ENCODE results near the gene PTPRG. TPM values are rescaled to one million over a fixed set of nuclear protein-coding genes. Genes with fewer than 3 reads are reported as not detected.

PTPRG gene
- total RNA-seq, 1 donor from 2014 or later, result 80.7 TPM

DNA sequence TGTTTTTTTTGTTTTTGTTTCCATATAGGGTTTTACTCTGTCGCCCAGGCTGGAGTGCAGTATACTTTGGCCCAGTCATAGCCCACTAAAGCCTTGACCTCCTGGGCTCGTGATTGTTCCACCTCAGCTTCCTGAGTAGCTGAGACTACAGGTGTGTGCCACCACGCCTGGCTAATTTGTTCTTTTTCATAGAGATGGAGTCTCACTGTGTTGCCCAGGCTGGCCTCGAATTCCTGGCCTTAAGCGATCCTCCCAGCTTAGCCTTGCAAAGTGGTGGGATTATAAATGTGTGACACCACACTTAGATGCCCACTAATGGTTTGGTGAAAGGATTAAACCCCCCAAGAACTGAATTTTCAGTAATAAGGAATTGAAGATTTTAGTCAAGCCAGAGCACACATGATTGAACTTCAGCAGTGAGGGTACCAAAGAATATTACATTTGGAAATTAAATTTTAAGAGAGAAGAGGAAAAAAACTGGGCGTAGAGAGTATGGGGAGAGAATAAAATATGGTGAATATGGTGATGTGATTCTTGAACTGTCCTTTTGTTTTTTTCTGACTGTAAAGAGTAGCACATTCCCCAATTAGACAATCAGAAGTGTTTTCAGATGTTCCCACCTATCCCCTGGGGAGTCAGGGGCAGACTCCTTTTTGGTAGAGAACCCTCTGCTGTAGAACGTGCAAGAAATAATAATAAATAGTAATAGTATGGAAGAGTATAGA is 208.1 kb downstream of the PTPRG start:
- peaks cover under 1% of the 10 kb centered on the region for H3K27me3 Mint-ChIP-seq (ENCODE audit: unreplicated experiment)
- no peaks in the 10 kb centered on the region for H3K36me3 Mint-ChIP-seq (ENCODE audit: low read depth, unreplicated experiment)
- no peak for TF ChIP-seq CTCF (IDR thresholded peaks at IDR 0.05; ENCODE audit: unreplicated experiment)
- peaks cover 4% of the 10 kb centered on the region for H3K4me1 Mint-ChIP-seq (ENCODE audit: unreplicated experiment)
- no peak overlapping the region for H3K4me3 Mint-ChIP-seq (ENCODE audit: unreplicated experiment)
- no peaks in the 10 kb centered on the region for H3K9me3 Mint-ChIP-seq (ENCODE audit: unreplicated experiment)
- no peak overlapping the region for H3K27ac Mint-ChIP-seq (ENCODE audit: unreplicated experiment)
- no peak for DNase-seq (ENCODE audit: low spot score)

GRCh38 chr3:61771976-61772375 is 210.6 kb downstream of the PTPRG start:
- no peak overlapping the region for H3K4me3 Mint-ChIP-seq (ENCODE audit: unreplicated experiment)
- DNase-seq (ENCODE audit: low spot score), result no peak
- H3K9me3 Mint-ChIP-seq (ENCODE audit: unreplicated experiment), result no peaks in the 10 kb centered on the region
- H3K36me3 Mint-ChIP-seq (ENCODE audit: low read depth, unreplicated experiment), result no peaks in the 10 kb centered on the region
- no peak for TF ChIP-seq CTCF (IDR thresholded peaks at IDR 0.05; ENCODE audit: unreplicated experiment)
- H3K27me3 Mint-ChIP-seq (ENCODE audit: unreplicated experiment), result no peaks in the 10 kb centered on the region
- H3K4me1 Mint-ChIP-seq (ENCODE audit: unreplicated experiment), result peaks cover 4% of the 10 kb centered on the region
- no peak overlapping the region for H3K27ac Mint-ChIP-seq (ENCODE audit: unreplicated experiment)

GRCh38 chr3:61772456-61772855 is 211.1 kb downstream of the PTPRG start:
- H3K27me3 Mint-ChIP-seq (ENCODE audit: unreplicated experiment), result no peaks in the 10 kb centered on the region
- no peak overlapping the region for H3K4me3 Mint-ChIP-seq (ENCODE audit: unreplicated experiment)
- no peaks in the 10 kb centered on the region for H3K36me3 Mint-ChIP-seq (ENCODE audit: low read depth, unreplicated experiment)
- peaks cover 4% of the 10 kb centered on the region for H3K4me1 Mint-ChIP-seq (ENCODE audit: unreplicated experiment)
- no peak overlapping the region for H3K27ac Mint-ChIP-seq (ENCODE audit: unreplicated experiment)
- no peak for TF ChIP-seq CTCF (IDR thresholded peaks at IDR 0.05; ENCODE audit: unreplicated experiment)
- no peak for DNase-seq (ENCODE audit: low spot score)
- no peaks in the 10 kb centered on the region for H3K9me3 Mint-ChIP-seq (ENCODE audit: unreplicated experiment)

DNA sequence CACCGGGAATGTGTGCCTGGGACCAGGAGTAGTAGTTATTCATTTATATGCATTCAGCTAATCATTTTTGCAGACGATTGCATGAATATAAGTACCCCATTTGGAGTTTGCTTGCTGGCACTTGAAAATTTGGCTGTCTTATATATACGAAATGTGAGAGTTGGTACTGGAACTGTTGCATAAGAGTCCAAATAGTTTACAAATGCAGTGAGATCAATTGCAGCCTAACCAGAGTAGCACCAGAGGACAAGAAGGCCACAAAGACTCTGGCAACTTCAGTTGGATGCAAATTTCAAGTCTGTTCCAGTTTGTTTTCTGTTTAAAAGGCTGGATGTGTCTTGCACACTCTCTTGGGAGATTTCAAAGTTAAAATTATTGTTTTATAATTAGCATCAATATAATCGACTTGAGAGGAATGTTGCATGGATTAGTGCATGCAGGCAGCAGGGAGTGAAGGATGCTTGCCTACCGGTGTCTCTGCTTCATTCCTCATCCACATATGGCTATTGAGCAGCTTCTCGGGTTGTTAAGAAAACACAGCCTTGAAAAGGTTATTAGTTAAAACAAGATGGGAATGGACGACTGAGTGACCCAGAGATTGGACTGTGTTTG is 213.0 kb downstream of the PTPRG start:
- no peak for TF ChIP-seq CTCF (IDR thresholded peaks at IDR 0.05; ENCODE audit: unreplicated experiment)
- H3K36me3 Mint-ChIP-seq (ENCODE audit: low read depth, unreplicated experiment), result no peaks in the 10 kb centered on the region
- no peak for DNase-seq (ENCODE audit: low spot score)
- H3K27me3 Mint-ChIP-seq (ENCODE audit: unreplicated experiment), result no peaks in the 10 kb centered on the region
- H3K27ac Mint-ChIP-seq (ENCODE audit: unreplicated experiment), result no peak overlapping the region
- no peaks in the 10 kb centered on the region for H3K9me3 Mint-ChIP-seq (ENCODE audit: unreplicated experiment)
- H3K4me3 Mint-ChIP-seq (ENCODE audit: unreplicated experiment), result no peak overlapping the region
- peaks cover 5% of the 10 kb centered on the region for H3K4me1 Mint-ChIP-seq (ENCODE audit: unreplicated experiment)

GRCh38 chr3:61776390-61776789 is 215.0 kb downstream of the PTPRG start:
- Mint-ChIP-seq H3K27ac (ENCODE audit: unreplicated experiment) (no peak overlapping the region), H3K36me3 (ENCODE audit: low read depth, unreplicated experiment) (no peaks in the 10 kb centered on the region), H3K4me1 (ENCODE audit: unreplicated experiment) (peaks cover 15% of the 10 kb centered on the region), H3K4me3 (ENCODE audit: unreplicated experiment) (no peak overlapping the region), H3K27me3 (ENCODE audit: unreplicated experiment) (no peaks in the 10 kb centered on the region), H3K9me3 (ENCODE audit: unreplicated experiment) (no peaks in the 10 kb centered on the region)
- no peak for DNase-seq (ENCODE audit: low spot score)
- no peak for TF ChIP-seq CTCF (IDR thresholded peaks at IDR 0.05; ENCODE audit: unreplicated experiment)

Measured in endothelial cell (in vitro differentiated cells).